Gastrocnemius medialis (tissue), 4 donors: ENCODE results near the gene BLACAT1.

Experiments used
- POLR2A ChIP-seq, 2 donors: fragments of 450-650 bp; IDR thresholded peaks; one replicate each; pipeline ENCODE4 v1.6.1; 2017; ENCODE audit warnings: antibody characterized with exemption in 2 of 2, mild to moderate bottlenecking in 2 of 2, moderate library complexity in 2 of 2
- TF ChIP-seq, protein P1 (sequence below), 5 experiments: fragments of 450-650 bp in 3 of 5; fragments of 200-600 bp in 2 of 5; sonication (generic) in 2 of 5; IDR thresholded peaks in 4 of 5; conservative IDR thresholded peaks in 1 of 5; 1 replicate in 4 of 5; 2 replicates in 1 of 5; pipeline ENCODE4 v1.5.1; 2016 to 2019; ENCODE audit warnings: antibody characterized with exemption in 5 of 5, mild to moderate bottlenecking in 3 of 5, moderate library complexity in 3 of 5

GRCh38 chr1:205500240-205501233 is 44.7 kb upstream of the BLACAT1 start:
- TF ChIP-seq, protein P1, sequence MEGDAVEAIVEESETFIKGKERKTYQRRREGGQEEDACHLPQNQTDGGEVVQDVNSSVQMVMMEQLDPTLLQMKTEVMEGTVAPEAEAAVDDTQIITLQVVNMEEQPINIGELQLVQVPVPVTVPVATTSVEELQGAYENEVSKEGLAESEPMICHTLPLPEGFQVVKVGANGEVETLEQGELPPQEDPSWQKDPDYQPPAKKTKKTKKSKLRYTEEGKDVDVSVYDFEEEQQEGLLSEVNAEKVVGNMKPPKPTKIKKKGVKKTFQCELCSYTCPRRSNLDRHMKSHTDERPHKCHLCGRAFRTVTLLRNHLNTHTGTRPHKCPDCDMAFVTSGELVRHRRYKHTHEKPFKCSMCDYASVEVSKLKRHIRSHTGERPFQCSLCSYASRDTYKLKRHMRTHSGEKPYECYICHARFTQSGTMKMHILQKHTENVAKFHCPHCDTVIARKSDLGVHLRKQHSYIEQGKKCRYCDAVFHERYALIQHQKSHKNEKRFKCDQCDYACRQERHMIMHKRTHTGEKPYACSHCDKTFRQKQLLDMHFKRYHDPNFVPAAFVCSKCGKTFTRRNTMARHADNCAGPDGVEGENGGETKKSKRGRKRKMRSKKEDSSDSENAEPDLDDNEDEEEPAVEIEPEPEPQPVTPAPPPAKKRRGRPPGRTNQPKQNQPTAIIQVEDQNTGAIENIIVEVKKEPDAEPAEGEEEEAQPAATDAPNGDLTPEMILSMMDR (IDR thresholded peaks at IDR 0.05 in 4 of 5, conservative IDR thresholded peaks at IDR 0.05 in 1 of 5), result no peak
- TF ChIP-seq POLR2A (IDR thresholded peaks at IDR 0.05), result no peak
